HG03571 (cell line): ENCODE results near the gene TAF8.

ENCODE experiments used
- ATAC-seq: cut with Tn5 transposase; IDR thresholded peaks from one replicate; pipeline ENCODE4 v1.9.1; 2021; ENCODE audit not compliant: unreplicated experiment

TAF8 gene

DNA sequence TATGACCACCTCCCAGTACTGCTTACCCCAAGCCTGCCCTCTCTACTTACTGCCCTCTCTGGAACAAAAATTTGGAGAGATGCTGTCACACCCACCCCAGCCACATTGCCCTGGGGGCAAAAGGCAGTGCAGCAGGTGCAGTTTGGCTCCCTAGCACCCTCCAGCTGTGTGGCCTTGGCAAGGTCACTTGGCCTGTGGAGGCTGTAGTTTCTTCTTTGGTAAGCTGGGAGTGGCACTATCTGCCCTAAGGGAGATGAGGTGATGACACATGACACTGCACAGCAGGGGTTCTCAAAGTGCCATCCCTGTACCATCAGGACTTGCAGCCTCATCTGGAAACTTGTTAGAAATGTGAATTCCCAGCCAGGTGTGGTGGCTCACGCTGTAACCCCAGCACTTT, 44.8 kb downstream of the TAF8 start:
- ATAC-seq, result no peak

DNA sequence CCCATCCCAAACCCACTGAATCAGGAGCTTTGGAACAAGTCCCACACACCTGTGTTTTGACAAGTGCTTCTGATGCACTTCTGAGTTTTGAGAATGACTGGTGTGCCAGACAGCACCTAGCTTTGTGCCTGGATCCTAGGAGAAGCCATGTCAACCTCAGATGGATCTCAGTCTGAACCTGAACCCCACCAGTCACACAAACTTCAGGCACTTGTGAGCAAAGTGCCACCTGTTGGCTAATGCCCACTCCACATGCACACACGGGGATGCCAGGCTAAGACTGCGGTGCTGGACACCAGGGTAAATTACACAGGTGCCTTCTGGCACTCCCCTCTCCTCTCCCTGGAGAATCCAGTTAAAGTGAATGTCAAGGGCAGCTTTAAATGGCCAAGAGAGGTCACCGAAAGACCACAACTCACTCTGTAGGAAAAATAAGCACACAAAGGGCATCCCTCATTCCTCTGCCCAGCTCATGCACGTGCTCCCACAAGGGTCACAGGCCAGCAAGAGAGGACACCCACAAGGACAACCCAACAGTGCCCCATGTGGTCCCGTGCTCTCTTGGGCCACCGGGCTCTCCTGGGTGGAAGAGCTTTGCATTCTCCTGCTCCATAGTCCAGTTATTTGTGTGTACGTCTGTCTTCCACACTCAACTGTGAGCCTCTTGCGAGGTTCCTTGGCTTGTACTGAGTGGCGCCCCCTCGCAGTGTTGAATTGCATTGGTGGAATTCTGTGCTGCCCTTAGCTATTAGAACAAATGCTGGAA, 45.6 kb downstream of the TAF8 start:
- no peak for ATAC-seq

DNA sequence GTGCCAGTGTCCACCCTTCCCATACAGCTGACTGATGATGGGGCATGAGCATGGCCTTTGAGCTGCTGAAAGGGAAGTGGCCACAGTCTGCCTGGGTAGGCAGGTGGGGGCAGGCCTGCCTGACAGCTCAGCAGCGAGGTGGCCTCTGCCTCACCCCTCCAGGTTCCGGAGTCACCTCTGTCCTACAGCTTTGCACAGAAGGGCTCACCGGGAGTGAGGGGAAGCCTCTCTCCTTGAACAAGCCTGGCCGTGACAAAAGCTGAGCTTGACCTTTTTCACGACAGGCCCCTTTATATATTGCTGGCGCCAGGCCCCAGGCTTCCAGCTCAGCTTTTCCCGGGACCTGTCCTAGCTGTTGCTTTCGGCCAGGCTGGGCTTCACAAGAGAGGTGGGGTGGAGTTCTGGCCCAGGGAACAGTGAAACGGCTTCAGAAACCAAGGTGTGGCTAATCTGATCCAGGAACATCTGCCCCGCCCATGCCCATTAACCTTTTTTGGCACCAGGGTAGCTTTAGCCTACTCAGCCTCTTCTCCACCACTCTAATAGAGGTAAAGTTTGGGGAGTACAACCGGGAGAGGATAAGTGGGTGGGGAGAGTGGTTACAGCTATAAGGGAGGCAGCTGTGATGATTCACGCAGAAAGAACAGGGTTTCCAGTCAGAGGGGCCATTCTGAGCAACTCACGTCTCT, 49.2 kb downstream of the TAF8 start:
- ATAC-seq, result no peak

DNA sequence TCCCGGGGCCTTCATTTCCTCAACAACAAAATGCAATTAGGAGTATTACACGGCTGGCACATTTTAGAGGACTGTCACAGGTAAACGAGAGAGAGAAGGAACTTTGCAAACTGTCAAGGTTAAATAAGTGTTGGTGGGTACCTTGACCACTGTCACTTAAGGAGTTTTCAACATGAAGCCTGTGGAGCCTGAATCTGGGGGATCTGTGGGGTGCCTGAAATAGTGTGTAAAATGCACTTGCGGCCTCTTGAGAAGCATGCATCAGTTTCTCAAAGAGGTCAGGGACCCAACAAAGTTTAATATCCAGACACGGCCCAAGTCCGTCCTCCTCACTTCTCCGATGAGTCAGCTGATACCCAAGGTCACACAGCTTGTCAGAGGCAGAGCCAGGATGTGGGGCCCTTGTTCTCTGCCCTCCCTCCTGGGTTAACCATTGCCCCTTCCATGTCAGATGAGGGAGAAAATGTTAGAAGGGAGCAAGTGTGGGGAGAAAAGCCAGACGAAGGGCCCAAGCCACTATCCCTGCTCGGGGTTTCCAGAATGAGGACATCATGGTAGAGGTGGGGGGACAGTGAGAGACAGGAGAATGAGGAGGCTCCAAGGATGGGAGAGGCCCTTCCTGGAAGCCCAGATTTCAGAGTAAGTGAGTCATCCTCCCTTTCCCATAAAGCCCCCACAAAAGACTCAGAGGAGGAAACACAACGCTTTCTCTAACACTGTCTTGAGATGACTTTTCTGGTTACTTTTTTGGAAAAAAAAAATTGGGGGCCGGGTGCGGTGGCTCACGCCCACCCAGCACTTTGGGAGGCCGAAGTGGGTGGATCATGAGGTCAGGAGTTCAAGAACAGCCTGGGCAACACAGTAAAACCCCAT, 49.9 kb downstream of the TAF8 start:
- ATAC-seq, result no peak

DNA sequence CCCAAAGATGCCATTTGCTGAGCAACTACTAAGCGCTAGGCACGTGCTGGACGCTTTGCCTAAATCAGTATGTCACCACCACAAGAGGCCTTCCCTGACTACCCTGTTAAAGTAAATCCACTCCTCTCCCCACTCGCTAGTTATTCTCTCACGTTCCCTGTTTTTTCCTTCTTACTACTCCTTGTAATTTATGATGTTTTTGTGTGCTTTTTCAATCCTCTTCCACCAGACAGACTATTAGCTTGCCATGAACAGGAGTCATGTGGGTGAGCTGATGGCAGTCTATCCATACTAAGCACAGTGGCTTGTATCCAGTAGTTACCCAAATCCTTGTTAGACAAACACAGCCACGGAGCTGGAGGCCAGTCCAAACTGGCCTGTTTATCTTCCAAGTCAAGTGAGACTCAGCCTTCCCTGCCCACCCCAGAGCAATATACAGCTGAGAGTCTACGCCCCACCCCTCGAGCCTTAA, 50.9 kb downstream of the TAF8 start:
- no peak for ATAC-seq

DNA sequence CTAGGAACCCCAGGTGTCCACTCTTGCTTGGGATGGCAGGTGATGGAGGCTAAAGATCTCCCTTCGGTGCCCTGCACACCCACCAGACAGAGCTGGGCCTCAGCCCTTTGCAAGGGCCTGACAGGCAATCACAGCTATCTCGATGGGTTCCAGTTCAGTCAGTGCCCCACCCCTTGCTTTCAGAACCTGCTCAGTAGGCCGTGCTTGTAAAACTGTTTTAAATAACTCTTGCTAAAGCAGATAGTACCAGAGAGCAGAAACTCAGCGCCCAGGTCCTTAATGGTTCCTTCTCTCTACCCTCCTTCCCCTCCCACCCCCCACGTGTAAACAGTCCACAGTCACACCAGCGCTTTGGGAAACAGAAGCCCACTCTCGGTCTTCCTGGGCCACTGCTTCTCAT, 52.9 kb downstream of the TAF8 start:
- no peak for ATAC-seq

DNA sequence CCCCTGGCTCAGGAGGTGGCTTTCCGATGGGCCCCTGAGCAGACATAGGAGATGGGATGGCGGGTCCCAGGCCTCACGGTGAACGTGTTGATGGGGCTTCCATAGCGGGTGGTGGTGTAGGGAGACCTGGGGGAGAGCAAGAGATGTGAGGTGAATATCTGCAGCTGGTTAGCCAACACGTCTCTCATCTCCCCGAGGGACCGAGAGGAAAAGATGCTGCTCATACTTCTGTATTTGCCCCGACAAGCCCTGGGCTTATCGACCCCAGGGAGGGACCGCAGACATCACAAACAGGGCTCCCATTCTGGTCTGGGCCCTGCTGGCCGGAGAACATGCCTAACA, 53.4 kb downstream of the TAF8 start:
- no peak for ATAC-seq

DNA sequence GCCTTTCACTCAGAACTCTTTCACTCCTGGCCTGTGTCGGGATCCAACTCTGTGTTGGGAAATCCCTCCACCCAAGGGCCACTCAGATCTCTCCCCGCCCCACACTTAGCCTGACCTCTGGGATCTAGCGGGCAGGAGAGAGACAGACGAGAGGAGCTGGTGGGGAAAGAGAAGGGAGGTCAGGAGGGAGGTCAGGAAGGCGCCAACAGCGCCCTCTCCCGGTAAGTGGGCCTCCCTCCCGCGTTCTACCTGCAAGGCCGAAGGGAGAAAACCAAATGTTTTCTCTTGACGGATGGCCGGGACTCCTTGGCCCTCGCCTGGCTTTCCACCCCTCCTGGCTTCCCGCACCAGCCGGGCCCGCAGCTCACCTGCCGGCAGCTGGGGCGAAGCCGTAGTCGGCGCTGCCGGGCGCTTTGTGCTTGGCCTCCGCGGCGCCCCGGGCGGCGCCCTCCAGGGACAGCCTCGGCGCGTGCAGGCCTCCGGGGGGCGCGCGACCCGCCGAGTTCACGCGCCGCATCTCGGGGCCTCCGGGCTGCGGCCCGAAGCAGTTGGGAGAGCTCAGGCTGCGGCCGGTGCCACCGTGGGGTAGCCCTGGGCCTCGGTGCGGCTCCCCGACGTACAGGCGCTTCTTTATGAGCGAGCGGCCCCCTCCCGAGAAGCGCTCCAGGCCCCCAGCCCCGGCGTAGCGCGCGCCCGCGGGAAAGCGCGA, 53.9 kb downstream of the TAF8 start:
- ATAC-seq, result no peak

DNA sequence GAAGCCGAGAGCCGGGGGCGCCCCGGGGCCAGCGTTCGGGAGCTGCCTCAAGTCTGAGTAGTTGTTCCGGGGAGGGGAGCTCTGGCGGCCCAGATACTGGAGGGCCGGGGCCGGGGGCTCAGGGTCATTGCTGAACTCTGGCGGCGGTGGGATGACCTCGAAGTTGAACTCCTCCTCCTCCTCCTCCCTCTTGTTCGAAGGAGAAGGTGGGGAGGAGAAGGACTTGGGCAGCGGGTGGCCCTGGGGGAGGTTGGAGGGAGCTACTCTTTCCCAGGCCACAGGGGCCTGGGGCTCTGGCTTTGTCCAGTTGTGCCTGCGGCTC, 54.4 kb downstream of the TAF8 start:
- no peak for ATAC-seq

DNA sequence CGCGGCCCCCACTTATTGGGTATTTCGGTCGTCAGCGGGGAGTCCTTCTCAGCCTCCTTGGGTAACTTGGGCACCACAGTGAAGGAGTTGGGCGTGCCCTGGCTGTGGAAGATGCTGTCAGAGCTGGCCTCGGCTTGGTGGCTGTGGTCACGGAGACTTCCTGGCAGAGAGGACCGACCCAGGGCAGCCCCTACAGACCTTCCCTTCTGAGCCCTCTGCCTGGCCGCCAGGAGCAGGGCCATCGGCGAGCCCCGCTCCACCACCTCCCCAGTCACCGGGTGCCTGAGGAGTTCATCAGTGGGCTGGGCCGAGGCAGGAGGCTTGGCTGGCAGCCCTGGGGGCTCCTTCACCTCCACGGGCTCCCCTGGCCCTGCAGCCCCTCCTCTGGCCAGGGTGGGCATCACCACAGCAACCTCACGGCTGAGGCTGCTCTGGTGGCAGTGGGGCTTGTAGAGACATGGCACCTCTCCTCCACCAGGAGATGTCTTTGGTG, 54.9 kb downstream of the TAF8 start:
- no peak for ATAC-seq

DNA sequence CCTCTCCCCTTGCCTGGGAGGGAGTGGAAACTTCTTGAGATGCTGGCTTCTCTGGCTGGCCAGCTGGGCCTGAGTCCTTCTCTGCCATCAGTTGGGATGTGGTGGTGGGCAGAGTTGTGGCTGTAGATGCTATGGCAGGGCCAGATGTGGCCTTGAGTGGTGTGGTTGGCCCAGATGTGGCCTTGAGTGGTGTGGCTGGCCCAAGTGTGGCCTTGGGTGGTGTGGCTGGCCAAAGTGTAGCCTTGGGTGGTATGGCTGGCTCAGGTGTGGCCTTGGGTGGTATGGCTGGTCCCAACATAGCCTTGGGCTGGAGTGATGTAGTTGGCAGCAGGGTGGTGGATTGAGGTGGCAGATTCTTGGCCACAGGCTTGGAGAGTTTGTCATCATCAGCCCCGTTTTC, 55.4 kb downstream of the TAF8 start:
- no peak for ATAC-seq

DNA sequence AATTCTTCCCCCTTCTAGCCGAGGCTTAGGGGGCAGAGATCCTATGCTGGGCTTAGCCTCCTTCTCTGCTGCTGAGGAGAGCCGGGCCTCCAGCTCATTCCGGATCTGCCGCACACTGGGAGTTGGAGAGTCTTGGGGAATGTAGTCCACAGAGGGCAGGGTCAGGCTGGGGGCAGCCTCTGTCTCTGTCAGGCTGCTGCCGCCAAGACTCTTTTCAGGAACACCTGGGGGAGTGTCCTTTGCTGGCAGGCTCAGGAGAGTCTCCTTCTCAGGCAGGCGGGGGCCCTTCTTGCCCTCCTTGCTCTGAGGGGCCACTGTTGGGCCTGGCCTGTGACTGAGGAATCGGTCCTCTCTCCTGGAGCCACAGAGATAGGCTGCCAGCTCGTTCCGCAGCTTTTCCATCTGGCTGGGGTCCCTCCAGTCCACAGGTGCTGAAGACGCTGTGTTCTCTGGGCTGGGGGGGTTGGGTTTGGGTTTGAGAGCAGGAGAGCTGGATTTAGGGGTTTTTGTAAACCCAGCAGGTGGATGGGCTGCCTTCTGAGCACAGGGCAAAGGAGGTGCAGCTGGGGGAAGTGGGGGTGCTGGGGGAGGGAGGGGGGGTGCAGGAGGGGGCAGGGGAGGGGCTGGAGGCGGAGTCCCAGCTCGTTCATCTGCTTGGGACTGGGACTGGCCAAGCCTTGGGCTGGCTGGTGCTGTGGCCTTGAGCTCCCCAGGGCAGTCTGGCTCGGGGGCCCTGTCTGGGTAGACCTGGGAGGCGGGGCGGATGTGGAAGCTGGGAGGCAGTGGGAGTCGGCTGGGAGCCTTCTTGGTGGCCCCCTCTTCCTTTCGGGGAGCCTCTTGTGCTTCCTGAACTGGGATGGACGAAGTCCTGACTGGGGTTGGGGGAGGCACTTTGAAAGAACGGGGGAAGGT, 56.0 kb downstream of the TAF8 start:
- no peak for ATAC-seq

DNA sequence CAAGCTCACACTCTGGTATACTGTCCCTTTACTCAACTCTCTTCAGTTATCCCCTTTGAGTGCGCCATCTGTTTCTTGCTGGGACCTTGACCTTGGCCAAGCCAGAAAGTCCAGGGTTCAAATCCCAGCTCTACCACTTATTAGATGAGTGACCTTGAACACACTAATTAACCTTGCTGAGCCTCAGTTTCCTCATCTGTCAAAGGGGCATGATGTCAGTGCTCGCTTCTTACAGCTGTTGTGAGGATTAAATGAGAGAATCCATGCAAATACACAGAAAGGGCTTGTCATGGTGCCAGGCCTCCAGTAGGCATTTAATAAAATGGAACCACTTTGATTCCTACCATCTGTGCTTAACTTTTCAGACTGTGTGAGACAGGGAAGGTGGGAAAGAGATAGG, 57.7 kb downstream of the TAF8 start:
- ATAC-seq, result no peak

DNA sequence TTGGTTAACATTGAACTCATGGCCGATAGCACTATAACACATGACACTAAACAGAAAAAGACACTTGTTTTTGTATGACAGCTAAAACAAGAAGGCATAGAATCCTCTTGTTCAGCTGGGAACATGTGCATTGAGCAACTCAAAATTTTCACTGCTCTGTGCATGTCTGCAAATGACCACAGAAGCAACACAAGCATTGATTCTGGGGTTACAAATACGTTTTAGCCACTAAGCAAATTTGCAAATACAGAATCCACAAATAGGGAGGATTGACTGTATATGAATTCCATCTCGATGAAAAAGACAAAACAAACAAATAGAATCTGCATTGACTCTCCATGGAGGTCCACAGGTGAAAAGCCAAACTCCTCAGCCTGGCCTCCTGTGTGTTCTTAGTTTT, 60.4 kb downstream of the TAF8 start:
- no peak for ATAC-seq

DNA sequence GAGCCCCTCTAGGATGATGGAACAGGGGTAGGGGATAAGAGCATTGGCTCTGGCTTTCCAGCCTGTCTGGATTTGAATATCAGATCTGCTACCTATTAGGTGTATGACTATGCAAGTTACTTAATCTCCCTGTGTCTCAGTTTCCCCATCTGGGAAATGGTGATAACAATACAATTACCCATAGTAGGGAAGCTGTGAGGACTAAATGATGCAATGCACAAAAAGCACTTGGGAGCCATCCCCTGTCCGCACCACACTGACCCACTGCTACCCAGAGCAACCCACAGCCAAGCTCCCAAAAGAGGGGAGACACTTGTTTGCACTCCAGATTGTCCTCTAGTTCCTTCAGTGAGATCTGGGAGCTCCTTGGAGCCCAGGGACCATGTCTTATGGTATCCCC, 62.0 kb downstream of the TAF8 start:
- no peak for ATAC-seq

DNA sequence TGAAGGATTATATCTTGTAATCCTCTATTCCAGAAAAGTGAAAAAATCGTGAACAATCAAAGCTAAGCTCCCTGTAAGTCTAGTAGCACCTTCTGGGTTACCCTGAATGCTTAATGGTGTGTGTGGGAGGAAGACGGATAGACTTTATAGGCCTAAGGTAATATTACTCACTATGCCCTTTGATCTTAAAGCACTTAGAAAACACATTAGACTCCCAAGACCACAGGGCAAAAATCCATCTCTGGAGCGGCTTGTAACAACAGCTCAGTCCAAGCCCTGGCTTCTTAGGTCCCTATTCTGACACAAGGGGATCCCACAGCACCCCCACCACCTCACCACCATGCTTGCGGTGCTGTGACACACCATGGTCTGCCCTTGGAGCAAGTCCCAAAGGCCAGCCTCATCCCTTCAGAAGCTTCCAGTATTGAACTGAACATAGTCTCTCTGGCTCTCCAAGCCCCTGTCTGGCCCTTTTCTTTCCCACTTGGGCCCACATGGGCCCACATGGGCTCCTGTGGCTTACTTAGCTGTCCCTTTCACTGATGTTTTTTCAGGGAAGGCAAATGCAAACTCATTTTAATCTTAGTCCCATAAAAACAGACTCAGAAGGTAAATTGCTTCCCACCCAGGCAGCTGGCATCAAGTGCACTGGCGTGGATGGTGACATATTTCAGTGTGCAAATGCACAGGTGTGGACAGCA, 63.8 kb downstream of the TAF8 start:
- ATAC-seq, result no peak

DNA sequence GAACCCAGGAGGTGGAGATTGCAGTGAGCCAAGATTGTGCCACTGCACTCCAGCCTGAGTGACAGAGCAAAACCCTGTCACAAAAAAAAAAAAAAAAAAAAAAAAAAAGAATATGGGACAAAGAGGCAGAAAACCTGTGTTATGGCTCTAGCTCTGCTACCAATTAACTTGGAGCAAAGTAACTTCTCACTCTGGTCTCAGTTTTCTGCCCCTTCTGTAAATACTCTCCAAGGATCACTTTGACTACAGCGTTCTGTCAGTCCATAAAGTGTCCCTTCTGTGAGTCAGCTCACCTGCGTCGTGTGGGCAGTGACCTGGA, 67.5 kb downstream of the TAF8 start:
- ATAC-seq, result no peak

DNA sequence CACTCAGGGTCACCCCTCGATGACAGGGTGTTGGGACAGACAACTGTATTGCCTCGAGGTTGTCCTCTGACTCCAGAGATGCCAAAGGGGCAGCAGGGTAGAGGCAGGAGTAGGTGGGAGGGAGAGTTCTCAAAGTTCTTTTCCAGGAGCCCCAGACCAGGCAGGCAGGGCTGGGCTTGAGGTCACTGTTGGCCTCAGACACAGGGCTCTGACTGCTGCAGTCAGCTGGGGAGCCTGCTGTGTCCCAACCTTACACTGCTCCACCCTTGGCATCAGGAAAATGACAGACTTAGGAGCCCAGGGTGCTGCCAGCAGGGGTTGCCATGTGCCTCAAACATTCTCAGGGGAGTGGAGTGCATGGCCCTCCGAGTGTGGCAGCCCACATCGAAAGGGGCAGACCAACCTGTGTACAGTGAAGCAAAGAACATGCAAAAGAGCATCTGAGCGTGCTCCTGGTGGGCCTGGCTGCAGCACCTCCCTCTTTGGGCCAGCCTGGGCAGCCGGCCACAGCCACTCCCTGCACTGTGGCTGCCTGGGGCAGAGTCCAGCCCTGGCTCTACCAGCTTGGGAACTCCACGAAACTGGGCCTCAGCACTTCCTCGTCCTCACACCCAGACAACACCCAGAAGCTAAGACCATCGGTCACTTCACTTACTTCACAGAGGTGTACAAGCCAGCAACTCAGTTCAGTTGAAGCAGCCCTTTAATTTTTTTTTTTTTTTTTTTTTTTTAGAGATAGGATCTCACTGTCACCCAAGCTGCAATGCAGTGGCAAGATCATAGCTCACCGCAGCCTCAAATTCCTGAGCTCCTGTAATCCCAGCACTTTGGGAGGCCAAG, 68.1 kb downstream of the TAF8 start:
- no peak for ATAC-seq
